Measurements from ENCODE around the gene TMEM140.
"Not testable (repeated sequence)": the region's sequence is repeated elsewhere in the genome, so short reads cannot be mapped to it uniquely, and the experiment has no call there.

The TMEM140 gene

GRCh38 chr7:135147899-135148721 lies at the start of gene TMEM140:
TMEM140 (plus strand) TSS chr7:135148072; CDS start chr7:135164442, 16,370 bp downstream.
- DNase-seq = peak; percentile 36 to 60

- DNase-seq = no peak
Observed at GRCh38 chr7:135098391-135098790, 49.5 kb upstream of the TMEM140 start.

GRCh38 chr7:135100856-135101255 lies 47.0 kb upstream of the TMEM140 start:
- no peak for DNase-seq

- DNase-seq = no peak
Observed at GRCh38 chr7:135102372-135102771, 45.5 kb upstream of the TMEM140 start.

- no peak for DNase-seq
Observed at GRCh38 chr7:135109562-135109961, 38.3 kb upstream of the TMEM140 start.

GRCh38 chr7:135109976-135110375 lies 37.9 kb upstream of the TMEM140 start:
- no peak for DNase-seq

GRCh38 chr7:135111379-135111778 lies 36.5 kb upstream of the TMEM140 start:
- no peak for DNase-seq

- no peak for DNase-seq
Observed at GRCh38 chr7:135114622-135115021, 33.2 kb upstream of the TMEM140 start.

GRCh38 chr7:135117096-135117495 lies 30.8 kb upstream of the TMEM140 start:
- no peak for DNase-seq

- DNase-seq = no peak
Observed at GRCh38 chr7:135121868-135122267, 26.0 kb upstream of the TMEM140 start.

- not testable (repeated sequence) for DNase-seq
Observed at GRCh38 chr7:135124631-135125030, 23.2 kb upstream of the TMEM140 start.

GRCh38 chr7:135128931-135129330 lies 18.9 kb upstream of the TMEM140 start:
- DNase-seq = no peak

GRCh38 chr7:135129579-135129978 lies 18.3 kb upstream of the TMEM140 start:
- no peak for DNase-seq

GRCh38 chr7:135143885-135144668 lies 3.8 kb upstream of the TMEM140 start:
- DNase-seq = no peak

- no peak for DNase-seq
Observed at GRCh38 chr7:135147341-135147898, 452 bp upstream of the TMEM140 start.

GRCh38 chr7:135150072-135150782 lies 2.4 kb downstream of the TMEM140 start:
- no peak for DNase-seq

GRCh38 chr7:135151132-135151531 lies 3.3 kb downstream of the TMEM140 start:
- DNase-seq = no peak

- DNase-seq = no peak
Observed at GRCh38 chr7:135151533-135151932, 3.7 kb downstream of the TMEM140 start.

- no peak for DNase-seq
Observed at GRCh38 chr7:135152442-135152841, 4.6 kb downstream of the TMEM140 start.

GRCh38 chr7:135154734-135155133 lies 6.9 kb downstream of the TMEM140 start:
- no peak for DNase-seq

- DNase-seq = no peak
Observed at GRCh38 chr7:135156290-135156689, 8.4 kb downstream of the TMEM140 start.

- no peak for DNase-seq
Observed at GRCh38 chr7:135158141-135158655, 10.3 kb downstream of the TMEM140 start.

- no peak for DNase-seq
Observed at GRCh38 chr7:135158874-135159273, 11.0 kb downstream of the TMEM140 start.

Data from stimulated activated CD4-positive, alpha-beta T cell treated with anti-CD3 and anti-CD28 coated beads, Interleukin-2, amount 100 ng/mL, for 24 hours (primary cell).